ENCODE results near the gene PYCARD. TPM values are rescaled to one million over a fixed set of nuclear protein-coding genes. Genes with fewer than 3 reads are reported as not detected.
A peak's percentile ranks its signal among the peaks of the same experiment; 100 is the strongest.

PYCARD gene
- total RNA-seq, 1 experiment from 2014 or later: 37.5 TPM

GRCh38 chr16:31201582-31202413 is 762 bp downstream of the PYCARD start:
- Histone ChIP-seq H3K4me1 (ENCODE audit: insufficient read depth, low read length) (no peaks in the 10 kb centered on the region; the same call in 1 of the 2 replicates), H3K27ac (ENCODE audit: insufficient read length, low read depth, low read length) (no peak overlapping the region), H3K23me2 (ENCODE audit: insufficient read length, low read depth, low read length, poor library complexity, severe bottlenecking) (peaks cover 15% of the 10 kb centered on the region), H4K91ac (ENCODE audit: insufficient read length, low read depth, low read length) (no peak overlapping the region), H2AFZ (ENCODE audit: low read length) (no peak overlapping the region), H4K8ac (replicated peaks; ENCODE audit: insufficient read length, low read depth, low read length) (no peak overlapping the region), H3K18ac (ENCODE audit: insufficient read length, low read depth, low read length) (no peak overlapping the region), H3K4me2 (ENCODE audit: insufficient read depth, insufficient read length, low read length) (peak overlapping the region; percentile 77), H2AK5ac (ENCODE audit: insufficient read length, low read length) (no peak overlapping the region), H4K20me1 (ENCODE audit: control insufficient read depth, insufficient read depth, insufficient read length) (no peaks in the 10 kb centered on the region), H3K79me2 (ENCODE audit: insufficient read depth, low read length) (no peaks in the 10 kb centered on the region), H3K23ac (ENCODE audit: insufficient read length, low read depth, low read length) (no peak overlapping the region), H3K14ac (ENCODE audit: insufficient read depth, low read length) (peak overlapping the region; percentile 80; the same call in 1 of the 2 replicates), H2BK15ac (ENCODE audit: low read depth, low read length) (no peak overlapping the region), H3K79me1 (ENCODE audit: insufficient read depth, low read depth, low read length, poor library complexity, severe bottlenecking) (no peaks in the 10 kb centered on the region), H2BK20ac (ENCODE audit: low read depth, low read length, poor library complexity, severe bottlenecking) (no peak overlapping the region), H3T11ph (ENCODE audit: low read length) (no peak overlapping the region), H2BK12ac (ENCODE audit: insufficient read length, low read depth, low read length) (no peak overlapping the region), H3K9ac (ENCODE audit: extremely low read depth, insufficient read length, low read length) (peak overlapping the region; percentile 33), H3K4ac (ENCODE audit: low read depth, low read length) (no peak overlapping the region), H2BK120ac (ENCODE audit: low read depth, low read length, poor library complexity, severe bottlenecking) (no peak overlapping the region), H3K9me3 (ENCODE audit: control insufficient read depth, low read depth, low read length) (no peaks in the 10 kb centered on the region), H3K56ac (ENCODE audit: insufficient read length, low read depth, low read length) (no peak overlapping the region), H4K5ac (ENCODE audit: insufficient read length, low read depth, low read length) (no peak overlapping the region), H3K27me3 (ENCODE audit: insufficient read depth, low read length) (no peaks in the 10 kb centered on the region), H2BK5ac (ENCODE audit: insufficient read length, low read length) (no peak overlapping the region)
- no peak for TF ChIP-seq CTCF (conservative IDR thresholded peaks at IDR 0.05)
- DNase-seq: peak; percentile 82
- peaks cover 16 to 20% of the 10 kb centered on the region in 2 experiments for H3K4me1 Mint-ChIP-seq
- no CpG with 5 or more reads among the region's 35 CpGs for WGBS (ENCODE audit: extremely low coverage, insufficient read length, low lambda C conversion rate)
- H3K9me3 Mint-ChIP-seq: no peaks in the 10 kb centered on the region; a peak in 1 of 5 replicates
- H3K27ac Mint-ChIP-seq: peak overlapping the region; percentile 42 to 96 (median 91); a peak in 4 of 7 replicates
- peaks cover 3 to 25% (median 10%) of the 10 kb centered on the region in 3 experiments; a peak in 6 of 7 replicates for H3K36me3 Mint-ChIP-seq (ENCODE audit: insufficient read depth in 1 of 3, low read depth in 3 of 3)
- peaks cover 18% of the 10 kb centered on the region for H3K27me3 Mint-ChIP-seq (ENCODE audit: low read depth)
- peak overlapping the region; percentile 80 for H3K4me3 Mint-ChIP-seq

All from H9 (cell line).